EH (cell line): ENCODE results near the gene CBX2.

ENCODE experiments used
- DNase-seq: peaks from one replicate; pipeline ENCODE4 v3.0.0-alpha.2; 2015; ENCODE audit warnings: low read depth

Gene CBX2

DNA sequence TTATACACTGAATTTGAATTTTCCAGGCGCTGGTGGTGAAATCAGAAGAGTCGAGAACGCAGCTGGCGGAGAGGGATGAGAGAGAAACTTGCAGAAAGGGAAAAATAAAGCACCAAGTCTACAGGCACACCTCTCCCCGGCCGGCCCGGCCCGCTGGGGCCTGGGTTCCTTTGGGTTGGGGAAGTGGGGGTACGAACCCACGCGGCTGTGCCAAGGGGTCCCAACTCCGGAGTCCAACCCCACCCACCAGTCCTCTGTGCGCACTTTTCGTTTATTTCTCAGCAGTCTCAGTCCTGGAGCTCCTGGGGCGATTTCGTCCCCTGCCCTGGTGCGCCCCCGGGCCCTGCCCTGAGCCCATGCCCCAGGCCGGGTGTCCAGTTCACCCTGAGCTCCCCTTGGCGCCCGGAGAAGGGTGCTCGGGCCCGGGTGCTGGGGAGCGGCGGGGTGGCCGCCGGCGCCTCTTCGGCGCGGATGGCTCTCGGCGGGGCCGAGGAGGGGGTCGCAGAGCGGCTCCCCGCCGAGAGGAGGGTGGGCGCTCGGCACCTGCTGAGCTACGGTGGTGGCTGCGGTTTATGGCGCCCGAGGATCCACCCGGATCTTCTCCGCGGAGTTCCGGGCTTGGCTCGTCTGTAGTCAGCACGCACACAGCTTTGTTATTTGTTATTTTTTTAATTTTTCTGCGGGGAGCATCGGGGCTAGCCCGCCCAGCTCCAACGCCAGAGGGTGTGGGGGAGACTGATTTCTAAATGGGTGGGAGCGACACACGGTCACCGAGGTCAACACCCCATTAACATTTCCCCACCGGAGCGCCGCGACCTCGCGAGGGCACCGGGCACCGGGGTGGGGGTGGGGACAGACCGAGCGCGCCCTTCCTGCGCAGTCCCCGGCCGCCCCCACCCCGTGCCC lies 34.7 kb downstream of the CBX2 start:
- DNase-seq, result no peak

DNA sequence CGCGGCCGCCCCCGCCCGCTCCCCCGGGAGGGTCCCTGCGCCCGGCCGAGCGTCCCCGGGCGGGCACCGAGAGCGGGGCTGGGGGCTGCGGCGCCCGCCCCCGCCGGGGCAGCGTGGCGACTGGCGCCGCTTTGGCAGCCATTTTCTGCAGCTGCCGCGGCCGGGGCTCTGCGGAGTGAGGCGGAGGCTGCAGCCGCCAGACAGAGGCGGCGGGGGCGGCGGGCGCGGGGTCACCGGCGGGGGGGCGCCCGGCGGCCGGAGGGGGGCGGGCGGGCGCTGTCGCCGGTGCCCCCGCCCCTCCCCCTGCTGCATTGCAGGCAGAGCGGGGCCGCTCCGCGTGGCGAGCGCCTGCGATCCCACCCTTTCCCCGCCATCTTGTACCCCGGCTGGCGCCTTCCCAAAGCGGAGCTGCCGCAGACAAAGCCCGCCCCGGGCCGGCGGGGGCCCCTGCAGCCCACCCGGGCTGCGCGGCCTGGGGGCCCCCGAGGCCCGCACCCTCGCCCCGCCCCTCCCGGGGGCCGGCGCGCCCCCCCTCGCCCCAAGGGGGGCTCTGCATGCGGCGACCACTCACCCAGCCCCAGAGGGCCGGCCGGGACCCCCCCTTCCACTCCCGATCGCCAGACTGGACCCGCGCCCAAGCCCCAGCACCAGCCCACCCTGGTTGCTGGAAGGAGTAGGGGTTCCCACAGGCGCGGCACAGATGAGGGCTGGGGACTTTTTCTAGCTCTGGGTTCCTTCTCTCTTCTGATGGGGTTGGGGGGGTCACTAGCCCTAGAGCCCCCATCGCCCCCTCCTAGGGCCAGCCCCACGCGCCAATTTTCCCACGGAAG lies 35.6 kb downstream of the CBX2 start:
- peak; percentile 20 for DNase-seq

DNA sequence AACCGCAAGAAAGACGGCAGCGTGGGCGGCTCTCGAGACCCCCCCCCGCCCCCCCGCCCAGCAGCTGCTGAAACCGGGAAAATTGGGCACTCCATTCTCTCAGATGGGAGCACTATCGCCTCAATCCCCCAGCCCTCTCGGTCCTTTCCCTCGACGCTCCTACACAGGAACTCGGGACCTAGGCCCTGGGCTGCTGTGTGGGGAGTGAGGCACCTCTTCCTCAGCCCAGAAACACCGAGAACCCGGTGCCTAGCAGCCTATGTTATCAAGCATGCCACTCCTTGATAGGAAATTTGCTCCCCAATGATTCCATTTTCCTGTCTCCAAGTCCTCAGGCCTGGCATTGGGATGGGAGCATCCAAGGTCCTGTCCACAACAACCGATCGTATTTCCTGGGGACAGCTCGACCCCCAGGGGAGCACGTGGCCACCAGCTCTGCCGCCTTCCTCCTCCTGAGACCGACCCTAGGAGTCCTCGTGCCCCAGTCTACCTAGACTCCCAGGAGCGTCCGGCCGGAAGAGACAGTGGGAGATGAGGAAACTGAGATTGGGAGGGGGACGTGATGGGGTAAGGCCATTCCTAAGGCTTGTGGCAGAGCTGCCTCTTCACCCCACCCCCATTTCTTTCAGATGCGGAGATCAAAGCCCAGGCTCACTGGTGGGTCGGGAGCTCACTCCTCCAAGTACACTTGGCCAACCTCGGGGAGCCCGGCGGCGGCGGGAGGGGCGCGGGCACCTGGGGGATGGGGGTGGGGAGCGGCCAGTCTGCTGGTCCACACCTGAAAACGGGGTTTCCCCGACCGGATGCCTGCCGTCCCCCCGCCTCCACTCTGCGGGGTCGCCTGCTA lies 36.4 kb downstream of the CBX2 start:
- no peak for DNase-seq

GRCh38 chr17:79814974-79815835 lies 37.3 kb downstream of the CBX2 start:
- DNase-seq, result peak; percentile 48

GRCh38 chr17:79815836-79816461 lies 38.0 kb downstream of the CBX2 start:
- no peak for DNase-seq

GRCh38 chr17:79818026-79818758 lies 40.2 kb downstream of the CBX2 start:
- DNase-seq, result no peak

DNA sequence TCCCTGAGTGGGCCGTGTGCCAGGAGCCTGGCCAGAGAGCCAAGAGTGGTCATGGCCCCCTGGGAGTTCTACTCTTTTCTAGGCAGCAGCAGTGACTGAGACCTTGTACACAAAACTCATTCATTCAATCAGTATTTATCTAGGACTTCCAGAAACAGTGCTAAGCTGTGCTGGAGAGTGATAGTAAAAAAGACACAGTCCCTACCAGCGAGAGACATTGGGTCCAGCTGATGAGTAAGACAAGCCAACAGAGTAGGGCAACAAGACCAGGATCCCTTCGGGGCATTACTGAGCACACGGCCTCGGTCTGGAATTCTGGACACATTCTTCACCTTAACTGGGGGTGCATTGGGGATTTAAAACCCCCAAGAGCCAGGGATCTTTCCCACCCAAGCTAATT lies 41.1 kb downstream of the CBX2 start:
- no peak for DNase-seq

DNA sequence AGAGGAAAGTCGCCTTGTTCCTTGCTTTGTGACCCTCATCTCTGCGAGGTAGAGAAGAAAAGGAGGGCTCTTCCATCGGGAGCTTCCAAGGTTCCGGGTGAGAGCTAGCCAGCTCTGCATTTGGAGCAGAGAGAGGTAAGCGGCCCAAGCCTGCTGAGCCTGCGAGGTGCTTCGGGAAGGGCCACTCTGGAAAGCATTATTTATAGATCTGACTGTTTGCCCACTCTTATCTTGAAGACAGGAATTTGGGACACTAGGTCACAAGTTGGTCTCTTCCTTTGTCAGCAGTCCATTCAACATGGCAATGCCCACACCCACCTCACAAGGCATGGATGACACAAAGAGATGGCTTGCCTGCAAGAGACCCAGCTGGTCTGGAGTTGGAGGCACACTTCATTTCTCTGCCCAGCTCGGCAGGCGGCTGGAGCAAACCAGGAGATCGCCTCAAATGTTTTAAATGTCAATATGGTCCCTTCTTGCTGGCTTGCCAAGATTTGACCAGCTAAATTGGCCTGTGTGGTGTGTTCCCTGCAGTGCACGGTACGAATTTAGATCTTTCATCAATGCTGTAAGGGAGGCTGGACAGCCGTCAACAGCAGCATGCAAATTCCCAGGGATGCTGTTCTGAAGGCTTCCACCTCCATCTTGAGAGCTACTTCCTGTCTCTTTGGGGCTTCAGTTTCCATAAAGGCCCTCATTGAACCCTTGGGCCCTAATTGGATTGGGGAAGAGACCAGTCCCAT lies 41.8 kb downstream of the CBX2 start:
- no peak for DNase-seq

DNA sequence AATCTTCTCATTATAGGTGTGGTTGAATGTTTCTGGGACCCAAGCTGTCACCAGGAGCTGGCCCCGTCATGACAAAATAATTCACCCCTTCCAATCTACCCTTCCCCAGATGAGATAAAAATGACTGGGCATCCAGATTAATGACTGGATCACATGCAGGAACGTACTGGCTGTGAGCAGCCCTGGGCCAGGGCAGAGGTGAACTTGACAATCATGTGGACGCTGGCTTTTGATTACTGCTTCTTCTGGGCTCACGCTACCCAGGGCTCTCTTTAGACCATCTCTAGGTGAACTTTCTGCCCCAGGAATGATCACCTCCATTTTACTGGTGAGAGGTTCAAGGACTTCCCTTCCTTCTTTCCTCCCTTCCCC lies 43.0 kb downstream of the CBX2 start:
- DNase-seq, result no peak

DNA sequence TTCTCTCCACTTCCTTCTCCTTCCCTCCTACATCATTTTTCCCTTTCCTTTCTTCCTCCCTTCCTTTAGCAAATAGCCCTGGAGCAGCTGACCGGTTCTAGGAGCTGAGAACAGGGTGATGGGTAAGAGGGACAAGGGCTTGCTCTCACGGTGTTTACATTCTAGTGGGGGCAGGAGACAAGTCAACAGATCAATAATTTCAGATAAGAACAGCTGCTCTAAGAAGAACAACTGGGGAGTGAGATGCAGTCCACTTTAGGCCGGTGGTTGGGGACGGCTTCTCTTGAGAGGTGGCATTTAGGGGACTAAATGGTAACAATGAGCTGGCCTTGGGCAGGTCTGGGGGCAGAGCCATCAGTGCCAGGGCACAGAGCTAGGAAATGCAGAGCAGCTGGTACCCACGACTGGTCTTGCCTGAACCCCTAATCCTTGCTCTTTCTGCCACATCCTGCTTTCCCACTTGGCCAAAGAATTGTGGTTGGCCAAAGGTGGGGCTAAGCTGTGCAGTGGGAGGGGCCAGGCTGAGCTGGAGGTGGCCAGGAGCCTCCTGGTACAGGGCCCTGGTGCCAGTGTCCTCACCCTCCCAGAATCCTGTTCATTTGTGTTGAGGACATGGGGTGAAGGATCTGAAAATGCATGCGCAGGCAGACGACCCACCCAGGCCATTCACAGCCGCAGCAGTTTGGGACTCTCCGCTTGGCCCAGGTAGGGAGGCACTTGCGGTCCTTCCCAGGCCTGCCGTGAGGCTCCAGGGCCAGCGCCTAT lies 43.6 kb downstream of the CBX2 start:
- DNase-seq, result no peak

DNA sequence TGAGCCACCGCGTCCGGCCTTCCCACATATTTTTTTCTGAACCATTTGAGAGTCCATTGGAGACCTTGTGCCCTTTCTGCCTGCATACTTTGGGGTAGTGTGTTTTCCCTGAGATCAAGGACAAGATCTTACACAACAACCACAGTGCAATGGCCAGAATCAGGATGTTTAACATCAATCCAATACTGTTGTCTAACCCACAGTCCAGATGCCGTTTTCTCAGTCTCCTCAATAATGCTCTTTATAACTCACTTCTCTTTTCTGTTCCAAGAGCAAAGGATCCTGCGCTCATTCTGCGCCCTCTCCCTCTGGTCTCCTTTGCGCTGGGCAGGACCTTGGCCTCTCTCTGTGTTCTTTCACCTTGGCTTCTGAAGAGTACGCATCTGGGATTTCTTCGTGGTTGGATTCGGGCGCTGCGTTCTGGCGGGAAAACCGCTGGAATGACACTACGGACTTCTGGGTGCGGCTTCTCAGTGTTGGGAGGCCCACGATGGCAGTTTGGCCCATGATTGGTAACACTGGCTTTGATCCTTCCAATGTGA lies 44.7 kb downstream of the CBX2 start:
- DNase-seq, result no peak

DNA sequence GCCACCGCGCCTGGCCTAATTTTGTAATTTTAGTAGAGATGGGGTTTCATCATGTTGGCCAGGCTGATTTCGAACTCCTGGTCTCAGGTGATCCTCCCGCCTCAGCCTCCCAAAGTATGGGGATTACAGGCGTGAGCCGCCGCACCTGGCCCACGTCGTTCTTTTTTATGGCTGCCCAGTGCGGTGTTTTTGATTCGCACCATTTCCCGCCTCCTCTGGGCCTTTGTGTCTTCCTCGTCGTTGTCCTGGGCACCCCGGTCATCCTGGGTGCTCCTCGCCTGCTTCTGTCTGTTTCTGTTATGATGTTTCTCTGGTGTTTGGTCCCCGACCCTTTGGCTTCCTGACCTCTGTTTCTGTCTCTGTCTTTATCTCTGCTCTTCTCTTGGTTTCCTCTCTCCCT lies 46.3 kb downstream of the CBX2 start:
- no peak for DNase-seq

- no peak for DNase-seq
These were observed 47.1 kb downstream of the CBX2 start for GRCh38 chr17:79824893-79825579.

GRCh38 chr17:79825580-79825921 lies 47.6 kb downstream of the CBX2 start:
- DNase-seq, result no peak

GRCh38 chr17:79826204-79826680 lies 48.3 kb downstream of the CBX2 start:
- DNase-seq, result no peak

GRCh38 chr17:79826841-79827578 lies 49.1 kb downstream of the CBX2 start:
- no peak for DNase-seq

DNA sequence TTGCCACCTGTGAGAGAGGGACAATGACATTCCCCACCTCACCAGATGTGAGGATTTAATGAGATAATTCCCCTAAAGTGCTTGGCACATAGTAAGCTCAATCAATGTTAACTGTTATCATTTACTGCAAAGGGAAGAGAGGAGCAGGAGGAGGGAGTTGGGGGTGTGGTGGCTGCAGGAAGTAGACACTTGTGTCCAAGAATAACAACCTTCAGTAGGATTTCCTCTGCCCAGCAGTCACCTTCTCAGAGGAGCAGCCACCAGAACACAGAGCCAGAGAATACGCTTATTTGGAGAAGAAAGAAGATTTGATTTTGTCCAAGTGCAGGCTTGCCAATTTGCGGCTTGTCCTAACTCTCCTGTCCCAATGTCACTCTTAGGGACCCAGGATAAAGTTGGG lies 51.1 kb downstream of the CBX2 start:
- DNase-seq, result peak; percentile 30
